Pulmonary artery endothelial cell (primary cell): ENCODE measurements around the gene SH3RF1. TPM values are rescaled to one million over a fixed set of nuclear protein-coding genes. Genes with fewer than 3 reads are reported as not detected.
"Not testable (repeated sequence)": the region's sequence is repeated elsewhere in the genome, so short reads cannot be mapped to it uniquely, and the experiment has no call there.

ENCODE experiments used
- DNase-seq: peaks from one replicate; pipeline ENCODE4 v3.0.0-alpha.2; 2011; ENCODE audit warnings: low read depth, low spot score
- total RNA-seq: library from RNA; depleted of rRNA; stranded (reverse); fragments of >200 nt; gene quantifications from 2 replicates; pipeline ENCODE4 v1.2.3, GENCODE V29; 2014

Gene SH3RF1
- total RNA-seq, 1 donor from 2014 or later, result 18.4 TPM

- DNase-seq, result not testable (repeated sequence)
These were observed 7.1 kb upstream of the SH3RF1 start for GRCh38 chr4:169277838-169278237.

DNA sequence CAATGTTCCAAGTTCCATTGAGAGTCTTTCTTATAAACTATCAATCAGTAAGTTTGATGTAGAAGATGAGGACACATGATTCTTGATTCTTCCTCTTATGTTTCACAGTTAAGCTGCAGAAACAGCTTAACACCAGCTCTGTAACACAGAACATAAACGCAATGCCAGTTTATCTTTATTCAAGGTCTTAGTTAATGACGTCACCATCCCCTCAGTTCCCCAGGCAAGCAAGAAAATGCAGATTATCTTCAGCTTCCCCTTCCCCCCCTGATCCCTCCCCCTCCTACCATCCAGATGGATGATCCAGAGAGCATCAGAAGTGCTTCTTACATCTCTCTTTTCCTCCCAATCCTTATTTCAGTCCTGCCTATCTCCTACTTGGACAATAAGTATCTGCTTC is 4.4 kb upstream of the SH3RF1 start:
- no peak for DNase-seq

GRCh38 chr4:169274033-169274432 is 3.3 kb upstream of the SH3RF1 start:
- no peak for DNase-seq

DNA sequence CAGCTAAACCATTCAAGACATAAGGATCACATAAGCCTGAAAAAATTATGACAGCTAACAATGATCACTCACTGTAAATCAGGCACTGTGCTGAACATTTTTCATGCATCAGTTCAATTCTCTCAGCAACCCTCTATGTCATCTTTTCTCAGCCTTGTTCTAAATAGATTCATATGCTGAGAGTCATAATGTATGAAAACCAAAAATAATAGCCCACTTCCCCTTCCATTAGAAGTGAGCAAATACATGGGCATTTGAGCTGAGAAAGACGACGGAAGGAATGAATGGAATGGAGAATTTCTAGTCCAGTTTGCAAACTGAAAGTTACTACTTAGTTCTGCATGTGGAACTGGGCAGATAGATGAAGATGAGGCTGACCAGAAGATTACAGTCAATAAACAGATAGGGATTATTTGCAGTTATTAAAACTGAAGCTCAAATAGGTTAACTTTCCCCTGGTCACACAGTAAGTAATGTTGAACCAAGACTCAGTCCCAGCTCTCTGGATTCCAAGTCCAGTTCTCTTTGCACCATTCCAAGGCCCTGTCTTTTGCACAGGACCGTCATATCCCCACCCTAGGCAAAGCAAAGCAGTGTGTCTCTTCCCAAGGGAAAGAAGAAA is 1.6 kb upstream of the SH3RF1 start:
- no peak for DNase-seq

GRCh38 chr4:169271692-169272007 is 894 bp upstream of the SH3RF1 start:
- no peak for DNase-seq

- DNase-seq, result no peak
These were observed 593 bp downstream of the SH3RF1 start for GRCh38 chr4:169269916-169270809.

GRCh38 chr4:169268951-169269760 is 1.6 kb downstream of the SH3RF1 start:
- no peak for DNase-seq

DNA sequence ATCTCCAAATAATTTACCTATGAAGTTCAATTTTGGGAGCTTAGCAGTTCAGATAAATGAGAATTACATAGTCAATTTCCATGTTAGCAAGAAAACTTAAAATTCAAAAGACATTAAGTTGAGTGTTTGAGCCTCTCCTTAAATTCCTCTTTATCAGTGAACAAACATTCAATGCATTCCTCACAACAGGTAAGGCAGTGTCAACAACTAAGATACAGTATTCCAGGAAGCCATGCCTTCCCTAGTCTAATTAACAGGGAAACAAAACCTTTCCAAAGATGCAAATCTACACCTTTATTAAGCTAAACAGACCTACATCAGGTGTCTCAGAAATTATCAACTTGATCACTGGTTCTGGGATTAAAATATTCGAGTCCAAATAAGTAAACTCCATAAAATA is 3.7 kb downstream of the SH3RF1 start:
- DNase-seq, result no peak

- DNase-seq, result no peak
These were observed 4.1 kb downstream of the SH3RF1 start for GRCh38 chr4:169266661-169267060.

- no peak for DNase-seq
These were observed 4.7 kb downstream of the SH3RF1 start for GRCh38 chr4:169266081-169266480.

DNA sequence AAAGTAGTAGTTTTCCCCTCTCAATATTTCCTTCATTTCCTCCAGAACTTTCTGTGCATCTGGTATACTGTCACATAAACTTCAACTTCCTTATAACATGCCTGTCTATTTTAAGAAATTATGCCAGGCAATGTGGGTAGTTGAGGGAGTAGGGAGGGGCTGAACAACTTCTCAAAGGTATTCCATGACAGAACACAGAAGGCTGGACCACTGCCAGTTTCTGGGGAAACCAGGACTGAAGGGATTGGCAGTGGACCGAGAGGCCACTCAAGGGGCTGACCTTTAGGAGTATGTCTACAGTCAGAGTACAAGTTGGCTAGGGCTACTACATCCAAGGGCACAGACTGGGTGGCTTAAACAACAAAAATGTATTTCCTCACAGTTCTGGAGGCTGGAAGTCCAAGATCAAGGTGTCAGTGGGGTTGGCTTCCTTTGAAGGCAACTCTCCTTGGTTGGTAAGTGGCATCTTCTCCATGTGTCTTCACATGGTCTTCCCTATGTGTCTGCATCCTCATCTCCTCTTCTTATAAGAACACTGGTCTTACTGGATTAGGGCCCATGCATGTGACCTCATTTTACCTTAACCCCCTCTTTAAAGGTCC is 6.9 kb downstream of the SH3RF1 start:
- no peak for DNase-seq

GRCh38 chr4:169260217-169260866 is 10.4 kb downstream of the SH3RF1 start:
- no peak for DNase-seq

DNA sequence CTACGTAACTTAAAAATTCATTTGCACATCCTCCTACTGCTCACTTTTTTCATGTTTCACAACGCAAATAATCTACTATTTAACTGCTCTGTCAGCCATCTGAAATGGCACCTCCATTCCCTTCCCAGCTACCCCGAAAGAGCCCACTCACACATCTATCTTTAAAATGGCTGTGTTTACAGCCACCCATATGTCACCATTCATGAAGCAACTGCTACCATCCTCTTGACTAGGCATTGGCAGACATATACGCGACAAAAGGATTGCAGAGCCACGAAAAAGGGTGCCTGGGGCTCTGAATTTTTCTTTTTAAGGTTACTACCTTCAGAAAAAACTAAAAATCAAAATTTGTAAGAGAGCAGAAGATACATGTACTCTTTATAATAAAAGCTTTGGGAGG is 11.5 kb downstream of the SH3RF1 start:
- no peak for DNase-seq

DNA sequence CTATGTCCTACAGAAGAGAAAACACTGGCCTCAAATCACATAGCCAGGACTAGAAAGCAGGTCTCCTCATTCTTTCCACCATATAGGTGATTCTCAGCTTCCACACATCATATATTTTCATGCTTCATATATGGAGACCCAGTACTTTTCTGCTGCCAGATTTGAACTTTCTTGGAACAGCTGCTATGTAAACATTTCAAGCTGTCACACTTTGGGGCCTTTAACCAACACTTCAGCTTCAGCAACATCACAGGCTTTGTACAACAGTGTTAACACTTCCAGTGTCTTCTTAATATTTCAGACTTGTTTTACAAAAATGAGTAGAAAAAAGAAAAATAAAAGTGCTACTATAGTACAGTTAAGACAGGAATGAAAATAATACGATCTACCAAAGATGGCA is 12.6 kb downstream of the SH3RF1 start:
- DNase-seq, result no peak

DNA sequence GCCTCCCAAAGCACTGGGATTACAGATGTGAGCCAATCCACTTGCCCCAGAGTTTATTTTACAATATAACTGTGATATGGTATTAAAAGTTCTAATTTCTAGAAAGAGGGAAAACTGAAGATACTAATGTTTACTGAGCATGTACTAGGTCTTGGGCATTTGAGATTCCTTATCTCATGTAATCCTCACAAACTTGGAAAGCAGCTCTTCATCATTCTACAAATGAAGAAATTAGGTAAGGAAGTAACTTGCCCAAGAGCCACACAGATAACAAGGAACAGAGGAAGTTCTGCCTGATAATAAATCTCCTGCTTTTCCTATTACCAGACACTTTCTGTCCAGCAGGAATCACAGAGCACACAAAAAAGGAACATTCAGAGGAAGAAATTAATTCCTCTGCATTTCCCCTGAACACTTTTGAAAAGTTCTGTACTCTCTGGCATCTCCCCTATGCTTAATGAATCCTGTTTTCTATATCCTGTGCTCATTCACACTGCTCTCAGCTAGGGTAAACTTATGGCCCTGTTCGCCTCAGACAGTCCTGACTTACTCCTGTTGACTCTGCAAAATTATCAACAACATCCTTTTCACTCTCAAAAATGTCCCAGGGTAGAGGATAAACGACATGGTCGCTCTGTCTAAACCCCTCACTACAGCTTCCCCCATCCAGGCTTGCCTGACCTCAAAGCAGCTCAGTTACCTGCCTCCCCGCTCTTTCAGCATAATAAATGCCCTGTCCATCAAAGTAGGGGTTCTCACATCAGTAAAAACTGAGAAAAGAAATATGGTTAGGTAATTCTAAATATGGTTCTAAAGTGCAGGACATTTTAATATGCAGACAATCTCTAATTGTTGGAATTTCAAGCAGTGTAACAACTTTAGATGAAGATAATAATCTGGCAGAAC is 13.6 kb downstream of the SH3RF1 start:
- no peak for DNase-seq

DNA sequence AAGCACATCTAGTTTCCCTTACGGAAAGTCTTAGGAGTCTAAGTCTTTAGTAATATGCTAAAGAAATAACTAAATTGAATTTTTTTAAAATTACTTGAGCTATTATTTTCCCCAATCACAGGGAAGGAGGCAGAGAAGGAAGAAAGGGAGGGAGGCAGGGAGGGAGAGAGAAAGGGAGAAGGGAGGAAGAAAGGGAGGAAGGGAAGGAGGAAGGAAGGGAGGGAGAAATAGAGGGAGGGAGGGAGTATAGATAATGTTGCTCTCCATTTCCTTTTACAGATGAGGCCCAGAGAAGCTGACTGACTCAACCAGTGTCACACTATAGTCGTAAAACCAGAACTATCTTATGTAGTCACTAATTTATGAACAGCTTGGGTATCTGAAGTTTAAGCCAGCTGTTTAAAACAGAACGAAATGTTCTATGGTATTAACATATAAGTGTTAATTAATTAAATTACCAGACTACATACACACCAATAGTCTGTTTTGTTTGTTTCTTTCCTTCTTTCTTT is 14.6 kb downstream of the SH3RF1 start:
- no peak for DNase-seq

GRCh38 chr4:169254546-169254983 is 16.2 kb downstream of the SH3RF1 start:
- no peak for DNase-seq

- no peak for DNase-seq
These were observed 16.9 kb downstream of the SH3RF1 start for GRCh38 chr4:169253904-169254303.

DNA sequence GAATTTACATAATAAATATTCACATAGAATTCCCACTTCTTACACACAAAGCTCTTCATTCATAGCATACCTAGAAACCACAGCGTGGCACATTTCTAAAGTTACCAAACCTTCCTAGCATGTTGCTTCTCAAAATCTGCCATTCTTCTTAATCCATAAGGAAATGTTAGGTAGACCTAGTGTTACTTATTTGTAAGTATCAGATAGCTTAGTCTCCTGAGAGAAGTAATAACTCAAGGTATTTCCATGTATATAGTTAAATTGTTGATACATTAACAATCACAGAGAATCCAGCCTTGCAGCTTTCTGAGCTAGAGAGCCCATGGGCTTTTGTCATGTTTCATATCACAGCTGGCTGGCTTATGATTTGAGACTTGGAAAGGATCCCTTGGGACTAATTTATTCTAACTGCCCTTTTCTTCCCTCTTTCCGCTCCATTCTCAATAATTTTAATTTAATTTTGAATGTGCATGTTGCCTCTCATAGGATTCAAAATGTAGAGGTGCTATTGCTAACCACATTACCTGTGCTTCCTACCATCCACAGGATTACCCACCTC is 17.6 kb downstream of the SH3RF1 start:
- DNase-seq, result no peak
